ENCODE measurements around the gene SLIT3.

The SLIT3 gene

DNA sequence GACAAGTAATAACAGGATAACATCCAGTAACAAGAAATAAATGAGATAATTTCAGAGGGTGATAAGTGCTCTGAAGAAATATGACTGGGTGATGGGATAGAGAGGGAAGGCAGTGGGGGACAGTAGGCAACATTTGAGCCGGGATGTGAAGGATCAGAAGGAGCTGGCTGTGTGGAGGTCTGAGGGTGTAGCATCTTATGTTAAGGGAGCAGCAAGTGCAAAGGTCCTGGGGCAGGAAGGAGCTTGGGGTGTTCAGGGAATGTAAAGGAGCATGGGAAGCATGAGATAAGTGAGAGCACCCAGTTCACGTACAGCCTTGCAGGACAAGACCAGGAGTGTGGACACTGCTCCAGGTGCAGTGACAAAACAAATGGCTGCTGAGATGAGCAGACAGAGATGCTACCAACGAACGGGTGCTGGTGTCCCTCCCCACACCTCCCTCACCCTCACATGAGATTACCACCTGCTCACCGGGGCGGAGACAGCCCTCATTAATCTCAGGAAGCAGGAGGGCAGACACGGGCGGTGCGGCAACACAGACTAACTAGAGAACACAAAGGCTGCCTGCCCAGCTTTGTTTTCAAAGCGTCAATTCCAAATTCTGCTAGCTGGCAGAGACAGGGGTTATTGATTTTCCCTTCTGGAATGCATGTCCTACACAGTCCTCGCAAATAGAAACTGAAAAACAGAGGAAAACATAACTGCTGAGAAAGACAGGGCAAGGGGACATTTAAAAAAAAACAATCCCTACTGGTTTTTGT lies 423.6 kb downstream of the SLIT3 start:
- no peak for DNase-seq

DNA sequence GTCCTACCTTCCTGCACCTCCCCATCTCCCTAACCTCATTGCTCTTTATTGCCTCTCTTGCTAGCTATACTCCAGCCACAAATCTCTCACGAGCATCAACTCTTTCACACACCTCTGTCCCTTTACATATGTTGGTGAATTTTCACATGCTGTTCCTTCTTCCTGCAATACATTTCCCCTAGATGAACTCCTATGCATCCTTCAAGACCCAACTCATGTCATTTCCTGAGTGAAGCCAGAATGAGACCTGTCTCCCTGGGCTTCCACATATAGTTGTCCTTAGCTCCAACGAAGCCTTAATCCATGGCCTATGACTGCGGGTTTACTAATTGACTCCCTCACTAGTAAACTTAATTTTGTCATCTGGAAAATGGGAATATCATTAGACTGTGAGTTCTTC lies 424.5 kb downstream of the SLIT3 start:
- DNase-seq, result no peak

DNA sequence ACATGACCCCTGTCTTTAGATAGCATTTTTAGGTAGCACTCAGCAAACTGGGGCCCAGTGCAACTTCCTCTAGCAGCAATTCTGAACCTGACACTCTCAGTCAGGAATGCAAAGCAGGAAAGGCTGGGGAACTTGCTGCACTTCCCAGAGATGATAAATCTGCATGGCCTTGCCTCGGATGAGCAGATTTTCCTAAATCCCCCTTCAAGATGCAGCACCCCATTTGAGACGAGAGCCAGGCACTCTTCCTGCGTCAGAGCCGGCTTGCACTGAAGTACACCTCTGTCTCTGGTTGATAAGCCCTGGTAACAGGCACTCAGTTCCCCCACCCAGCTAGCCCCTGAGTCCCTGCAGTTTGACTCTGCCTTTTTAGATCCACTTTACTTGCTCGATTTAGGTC lies 425.1 kb downstream of the SLIT3 start:
- DNase-seq, result no peak

DNA sequence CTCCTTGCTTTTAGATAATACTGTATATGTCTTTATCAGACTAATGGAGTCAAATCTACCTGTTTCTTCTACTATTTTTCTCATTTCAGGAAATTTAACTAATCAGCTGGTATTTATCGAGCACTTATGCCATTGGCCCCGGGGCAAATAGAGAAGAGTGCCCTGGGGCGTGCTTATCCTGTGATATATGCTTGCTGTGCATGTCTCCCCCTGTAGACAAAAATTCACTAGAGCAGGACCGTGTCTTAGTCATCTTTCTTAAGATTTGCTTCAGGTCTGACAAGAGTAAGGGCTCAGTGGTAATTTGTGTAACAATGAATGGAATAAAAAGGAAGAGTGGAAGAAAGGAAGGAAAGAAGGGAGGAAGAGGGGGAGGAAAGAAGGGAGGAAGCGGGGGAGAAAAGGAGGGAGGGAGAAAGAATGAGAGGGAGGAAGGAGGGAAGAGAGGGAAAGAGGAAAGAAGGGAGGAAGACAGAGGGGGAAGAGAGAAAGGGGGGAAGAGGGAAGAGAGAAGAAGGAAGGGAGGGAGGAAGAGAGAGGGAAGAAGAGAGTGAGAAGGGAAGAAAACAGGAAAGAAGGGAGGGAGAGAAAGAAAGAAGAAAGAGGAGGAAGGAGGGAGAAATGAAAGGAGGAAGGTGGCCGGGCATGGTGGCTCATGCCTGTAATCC lies 426.1 kb downstream of the SLIT3 start:
- no peak for DNase-seq

DNA sequence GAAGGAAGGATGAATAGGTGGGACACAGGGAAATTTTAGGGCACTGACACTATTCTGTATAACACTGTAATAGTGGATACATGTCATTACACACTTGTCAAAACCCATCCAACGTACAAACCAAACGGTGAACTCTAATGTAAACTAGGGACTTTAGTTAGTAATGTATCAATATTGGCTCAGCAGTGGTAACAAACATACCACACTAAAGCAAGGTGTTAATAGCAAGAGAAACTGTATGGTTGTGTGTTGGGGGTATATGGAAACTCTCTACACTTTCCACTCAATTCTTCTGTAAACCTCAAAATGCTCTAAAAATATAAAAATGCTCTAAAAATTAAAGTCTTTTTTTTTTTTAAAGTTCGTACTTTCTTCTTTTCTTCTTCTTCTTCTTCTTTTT lies 428.7 kb downstream of the SLIT3 start:
- DNase-seq, result no peak

DNA sequence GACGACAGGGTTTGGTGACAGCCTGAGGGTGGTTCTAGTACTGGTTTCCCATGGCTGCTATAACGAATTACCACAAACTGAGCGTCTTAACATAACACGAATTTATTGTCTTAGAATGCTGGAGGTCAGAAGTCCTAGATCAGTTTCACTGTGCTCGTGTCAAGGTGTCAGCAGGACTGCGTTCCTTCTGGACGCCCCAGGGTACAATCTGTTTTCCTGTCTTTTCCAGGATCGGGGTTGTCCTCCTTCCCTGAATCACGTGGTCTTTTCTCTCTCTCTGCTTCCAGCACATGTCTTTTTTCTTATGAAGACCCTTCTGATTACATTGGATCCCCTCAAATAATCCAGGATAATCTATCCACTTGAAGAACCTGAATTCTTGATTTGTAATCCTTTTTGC lies 430.0 kb downstream of the SLIT3 start:
- no peak for DNase-seq

DNA sequence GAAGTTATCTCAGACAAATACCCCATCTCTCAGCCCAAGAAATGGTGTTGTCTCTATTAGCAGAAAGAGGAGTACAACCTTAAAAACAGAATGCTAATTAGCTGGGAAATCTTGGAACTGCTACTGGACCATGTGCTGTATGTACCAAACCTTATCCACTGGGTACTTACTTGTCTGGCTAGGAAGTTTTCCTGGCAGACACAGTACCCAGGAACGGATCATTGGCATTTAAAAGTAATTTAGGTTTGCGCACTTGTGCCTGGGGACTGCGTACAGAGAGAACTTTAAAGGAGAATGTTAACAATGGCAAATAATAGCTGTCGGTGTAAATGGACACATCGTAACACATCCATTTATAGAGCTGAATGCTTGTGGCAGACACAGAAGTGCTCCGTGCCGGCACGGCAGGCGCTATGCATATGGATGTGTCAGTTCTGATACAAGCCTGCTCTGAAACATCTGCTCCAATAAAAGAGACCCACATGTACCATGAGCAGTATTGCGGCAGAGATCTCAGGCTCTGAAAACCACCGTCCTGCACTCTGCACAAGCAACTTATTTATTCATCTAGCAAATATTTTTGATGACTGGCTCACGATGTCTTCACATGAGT lies 431.2 kb downstream of the SLIT3 start:
- DNase-seq, result no peak

DNA sequence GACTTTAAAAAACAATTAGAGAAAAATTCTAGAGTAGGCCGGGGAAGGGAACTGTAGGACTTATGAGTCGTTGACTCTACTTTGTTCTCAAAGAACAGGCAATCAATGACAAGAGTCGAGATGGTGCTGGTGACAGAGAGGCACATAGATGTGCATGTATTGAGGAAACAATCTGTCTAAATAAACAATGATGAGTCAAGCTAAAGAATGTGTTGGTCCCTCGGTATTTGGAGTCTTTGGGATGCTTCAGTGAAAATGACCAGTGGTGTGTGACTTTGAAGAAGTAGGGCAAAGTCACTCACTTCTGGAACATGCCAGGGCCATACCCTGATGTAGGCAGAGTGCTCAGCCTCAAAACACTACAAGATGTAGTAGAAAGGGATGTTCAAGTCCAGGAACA lies 433.7 kb downstream of the SLIT3 start:
- DNase-seq, result no peak

DNA sequence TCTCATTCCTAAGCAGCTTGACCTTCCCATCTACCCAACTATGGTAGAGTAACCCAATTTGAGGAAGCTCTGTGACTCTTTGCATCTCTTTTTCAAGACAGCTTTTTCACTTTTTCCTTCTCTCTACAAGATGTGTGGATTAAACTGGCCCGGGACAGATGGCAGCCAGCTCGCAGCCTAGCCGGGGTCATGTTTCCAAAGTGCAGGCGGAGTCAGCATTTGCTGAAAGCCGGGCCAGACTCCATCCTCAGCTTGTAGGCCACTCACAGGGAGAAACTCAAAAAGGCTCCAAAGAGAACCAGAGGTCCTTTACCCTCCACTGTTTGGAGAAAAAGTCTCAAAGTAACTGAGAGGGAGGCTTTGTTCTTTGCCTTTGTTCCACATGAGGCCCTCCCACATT lies 435.0 kb downstream of the SLIT3 start:
- no peak for DNase-seq

DNA sequence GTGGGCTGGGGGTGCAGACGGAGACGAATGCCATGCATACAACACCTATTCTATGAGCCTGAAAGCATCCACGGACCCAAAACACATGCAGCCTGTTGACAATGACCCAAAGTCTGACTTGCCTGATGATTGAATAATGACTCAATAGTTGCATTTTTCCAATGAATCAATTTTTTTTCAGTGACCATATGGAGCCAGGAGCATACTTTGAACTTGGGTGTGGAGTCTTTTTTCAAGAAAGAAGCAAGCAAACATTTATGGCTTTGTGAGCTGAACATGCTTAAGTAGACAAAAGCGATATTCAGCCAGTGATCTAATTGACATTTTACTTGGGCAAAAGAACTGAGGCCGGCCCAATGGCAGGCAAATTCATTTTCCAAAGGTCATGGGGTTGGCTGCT lies 437.9 kb downstream of the SLIT3 start:
- no peak for DNase-seq

DNA sequence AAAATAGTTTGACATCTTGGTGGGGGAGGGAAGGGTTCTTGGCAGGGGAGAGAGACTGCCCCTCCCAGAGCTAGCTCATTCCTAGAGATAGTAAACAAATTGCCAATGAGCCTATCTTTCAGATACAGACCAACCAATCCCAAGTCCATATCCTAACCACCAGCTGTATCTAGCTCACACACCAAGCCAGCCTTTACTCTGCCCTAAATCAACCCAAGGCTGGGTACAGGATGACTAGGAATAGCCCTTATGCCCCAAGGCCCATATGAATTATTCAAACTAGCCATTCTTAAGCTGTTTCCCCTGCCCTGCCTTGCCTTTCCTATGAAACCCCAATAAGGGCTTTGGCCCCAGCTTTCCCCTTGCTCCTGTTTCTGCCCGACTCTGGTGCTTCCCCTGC lies 440.4 kb downstream of the SLIT3 start:
- DNase-seq, result no peak

DNA sequence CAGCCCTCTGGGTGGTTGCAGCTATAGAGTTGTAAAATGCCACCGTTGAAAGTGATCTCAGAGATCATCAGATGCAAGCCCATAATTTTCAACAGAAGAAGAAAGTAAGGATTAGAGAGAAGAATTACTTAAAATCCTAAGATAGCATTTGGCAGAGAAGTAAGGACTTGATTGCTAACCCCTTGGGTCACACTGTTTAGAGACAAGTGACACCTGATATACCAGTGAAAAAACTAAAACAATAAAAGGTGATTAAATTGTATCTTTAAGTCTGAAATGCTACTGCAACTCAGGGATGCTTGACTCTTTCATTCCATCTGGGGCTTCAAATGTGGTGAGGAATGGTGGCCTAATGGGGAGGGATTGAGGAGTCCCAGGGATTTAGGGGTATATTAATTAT lies 440.9 kb downstream of the SLIT3 start:
- no peak for DNase-seq

DNA sequence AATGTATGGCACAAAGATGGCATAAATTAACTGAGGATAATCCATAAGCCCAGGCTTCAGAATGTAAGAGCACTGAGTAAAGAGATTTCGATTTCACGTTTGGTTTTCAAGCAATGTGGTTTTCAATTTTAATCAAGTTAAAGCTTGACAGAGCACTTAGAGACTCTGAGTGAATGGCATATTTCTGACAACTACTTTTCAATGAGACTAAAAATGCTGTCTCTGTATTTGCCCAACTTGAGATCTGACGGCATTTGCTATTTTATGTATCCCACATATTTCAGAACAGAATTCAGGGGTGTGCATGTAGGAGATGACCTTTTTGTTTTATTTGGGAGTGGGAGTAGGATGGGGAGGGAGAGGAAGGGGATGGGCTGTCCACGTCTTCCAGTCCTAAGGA lies 441.5 kb downstream of the SLIT3 start:
- no peak for DNase-seq

DNA sequence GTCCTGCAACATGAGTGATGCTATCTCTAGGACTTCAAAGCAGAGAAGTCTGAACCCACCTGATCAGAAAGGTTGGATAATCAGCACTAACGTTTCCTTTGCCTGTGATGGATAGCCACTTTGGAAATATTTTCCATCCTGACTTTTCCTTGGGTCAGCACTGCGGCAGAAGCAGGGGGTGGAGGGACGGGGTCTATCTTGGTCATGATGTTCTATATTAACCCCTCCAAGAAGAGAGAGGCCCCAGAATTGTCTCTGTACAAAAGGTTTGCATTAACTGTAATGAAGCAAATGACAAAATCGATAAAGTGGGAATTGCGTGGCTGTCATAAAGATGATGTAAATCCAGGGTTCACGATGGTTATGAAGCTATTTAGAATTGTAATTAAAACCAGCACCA lies 441.9 kb downstream of the SLIT3 start:
- no peak for DNase-seq

DNA sequence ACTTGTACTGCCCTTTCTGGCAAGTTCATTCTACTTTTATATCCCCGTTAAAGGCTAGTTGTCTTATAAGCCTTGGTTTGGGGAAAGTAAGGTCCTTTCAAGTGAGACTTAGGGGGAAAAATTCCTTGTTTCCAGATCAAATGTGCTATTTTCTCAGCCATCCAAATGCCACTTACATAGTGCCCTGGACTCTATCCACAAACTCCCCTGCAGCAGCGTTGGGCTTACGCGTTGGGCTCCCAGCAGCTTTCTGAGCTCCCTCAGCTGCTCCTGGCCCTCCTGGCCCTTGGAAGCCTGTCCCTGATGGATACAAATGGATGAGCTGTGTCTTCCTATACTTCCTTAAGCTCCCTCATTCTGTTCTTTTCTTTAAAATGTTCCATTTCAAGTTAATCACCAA lies 442.6 kb downstream of the SLIT3 start:
- no peak for DNase-seq

DNA sequence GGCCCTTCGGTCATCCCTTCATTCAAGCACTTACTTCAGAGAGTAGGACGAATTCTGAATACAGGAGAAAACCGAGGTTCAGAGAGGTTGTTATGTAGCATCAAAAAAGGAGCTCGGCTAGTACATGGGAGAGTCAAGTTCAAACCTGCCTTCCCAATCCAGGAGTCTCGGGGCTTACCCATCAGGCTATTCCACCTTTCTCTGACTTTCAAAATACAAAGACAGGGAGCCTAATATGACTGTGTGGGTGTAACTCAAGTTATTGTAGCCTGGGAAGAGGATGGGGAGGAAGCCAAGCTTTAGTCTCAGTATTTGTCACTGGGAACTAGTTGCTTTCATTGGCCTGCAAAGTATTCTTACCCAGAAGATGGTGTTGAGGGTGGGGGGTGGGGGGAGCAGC lies 447.0 kb downstream of the SLIT3 start:
- no peak for DNase-seq

DNA sequence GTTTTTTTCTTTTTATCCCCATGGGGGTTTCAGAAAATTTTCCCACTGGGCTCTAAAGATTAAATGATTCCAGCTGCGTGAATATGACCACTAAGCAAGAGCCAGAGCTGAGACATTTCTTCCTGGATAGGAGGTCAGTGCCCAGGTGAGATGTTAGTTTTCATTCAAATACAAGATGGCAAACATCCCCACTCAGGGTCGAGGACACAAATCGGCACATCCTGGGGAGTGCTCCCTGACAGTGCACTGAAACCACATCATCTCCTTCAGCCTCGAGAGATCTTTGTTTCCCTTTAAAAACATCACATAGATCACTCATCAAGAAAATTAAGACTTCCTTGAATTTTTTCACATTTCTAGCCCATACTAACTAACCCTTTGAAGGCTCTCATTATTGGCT lies 448.6 kb downstream of the SLIT3 start:
- DNase-seq, result peak; percentile 3

DNA sequence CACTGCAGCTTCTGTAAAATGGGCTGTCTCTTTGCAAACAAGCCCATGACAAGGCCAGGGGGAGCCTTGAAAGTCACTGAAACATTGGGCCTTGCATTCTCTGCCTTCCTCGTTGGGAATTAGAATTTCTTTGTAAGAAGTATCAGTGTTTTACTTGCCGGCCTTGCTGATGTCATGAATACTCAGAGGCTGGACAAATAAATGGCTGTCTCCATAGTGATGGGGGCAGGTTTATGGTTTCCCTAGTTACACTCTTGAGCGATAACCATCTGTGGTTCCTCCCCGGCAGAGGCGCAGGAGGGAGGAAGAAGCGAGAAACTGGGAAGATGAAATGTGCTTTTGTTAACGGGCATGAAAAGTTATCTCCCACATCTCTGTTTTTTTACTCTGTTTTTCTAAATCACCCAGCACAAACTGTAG lies 449.0 kb downstream of the SLIT3 start:
- DNase-seq, result peak; percentile 69

DNA sequence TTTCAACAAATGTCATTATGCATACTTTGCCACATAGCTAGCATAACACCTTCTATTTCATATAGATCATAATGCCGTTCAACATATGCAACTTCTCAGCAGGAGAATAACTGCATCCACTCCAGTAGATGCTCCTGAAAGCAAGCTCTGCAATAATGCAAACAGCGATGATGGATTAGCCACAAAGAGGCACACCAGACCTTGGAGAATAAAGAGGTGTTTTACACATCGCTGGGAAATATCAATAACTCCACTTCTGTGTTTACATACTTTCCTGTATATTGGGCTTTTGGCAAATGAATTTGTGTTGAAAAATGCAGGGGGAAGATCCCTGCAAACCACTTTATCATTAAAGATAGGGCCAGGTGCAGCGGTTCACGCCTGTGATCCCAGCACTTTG lies 450.3 kb downstream of the SLIT3 start:
- no peak for DNase-seq

DNA sequence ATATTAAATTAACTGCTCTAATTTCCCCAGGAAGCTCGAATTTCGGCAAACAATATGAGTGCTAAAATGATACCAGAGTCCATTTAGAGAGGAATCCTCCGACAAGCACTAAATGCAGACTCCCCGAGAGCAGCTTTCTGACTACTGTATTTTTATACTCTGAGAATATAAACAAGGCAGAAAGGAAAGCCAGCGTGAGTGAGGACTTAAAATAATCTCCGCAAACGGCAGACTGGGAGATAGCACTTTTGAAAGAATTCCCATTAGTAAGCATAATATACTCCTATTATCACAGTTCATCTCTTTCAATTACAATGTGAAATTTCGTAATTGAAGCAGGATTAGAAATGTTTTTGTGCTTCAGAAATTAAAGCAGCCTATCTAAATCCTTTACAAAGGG lies 452.4 kb downstream of the SLIT3 start:
- DNase-seq, result no peak

DNA sequence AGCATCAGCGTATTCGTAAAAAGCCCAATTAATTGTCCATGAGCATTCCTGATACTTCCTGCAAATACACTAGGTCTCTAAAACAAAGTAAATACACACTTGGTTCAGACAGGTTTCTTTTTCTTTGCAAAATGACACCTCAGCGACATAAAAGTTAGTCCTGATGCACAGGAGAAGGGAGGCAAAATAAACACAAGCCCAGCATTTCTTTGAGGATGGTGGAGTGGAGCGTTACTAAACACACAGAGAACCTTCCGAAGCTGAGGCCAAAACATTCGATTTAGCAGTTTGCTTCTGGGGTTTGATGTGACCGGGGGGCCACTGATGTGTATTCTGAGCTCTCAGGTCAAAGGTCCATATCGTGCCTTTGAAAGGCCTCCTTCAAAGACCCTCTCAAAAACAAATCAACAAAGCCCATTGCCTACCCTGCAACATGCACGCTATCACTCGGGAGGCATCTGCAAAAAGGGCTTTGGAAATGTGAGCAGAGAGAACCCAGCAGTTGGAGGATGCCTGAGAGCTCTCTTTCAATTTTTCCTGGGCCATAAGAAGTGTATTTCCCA lies 453.3 kb downstream of the SLIT3 start:
- no peak for DNase-seq

DNA sequence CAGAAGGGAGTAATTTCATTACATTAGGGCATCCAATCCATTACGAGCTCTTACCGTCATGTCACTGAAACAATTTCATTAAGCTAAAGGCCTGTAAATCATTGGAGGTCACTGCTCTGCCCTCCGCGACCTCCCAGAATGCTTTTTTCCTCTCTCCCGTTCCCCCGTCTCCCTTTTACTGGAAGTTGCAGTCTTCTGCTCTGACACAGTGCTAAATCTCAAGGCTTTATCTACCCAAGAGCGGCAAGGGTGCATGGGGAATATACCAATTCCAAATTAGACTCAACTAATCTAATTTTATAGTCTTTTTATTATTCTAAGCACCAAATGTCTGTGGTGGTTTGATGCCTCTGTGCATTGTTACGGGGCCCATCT lies 456.0 kb downstream of the SLIT3 start:
- no peak for DNase-seq

DNA sequence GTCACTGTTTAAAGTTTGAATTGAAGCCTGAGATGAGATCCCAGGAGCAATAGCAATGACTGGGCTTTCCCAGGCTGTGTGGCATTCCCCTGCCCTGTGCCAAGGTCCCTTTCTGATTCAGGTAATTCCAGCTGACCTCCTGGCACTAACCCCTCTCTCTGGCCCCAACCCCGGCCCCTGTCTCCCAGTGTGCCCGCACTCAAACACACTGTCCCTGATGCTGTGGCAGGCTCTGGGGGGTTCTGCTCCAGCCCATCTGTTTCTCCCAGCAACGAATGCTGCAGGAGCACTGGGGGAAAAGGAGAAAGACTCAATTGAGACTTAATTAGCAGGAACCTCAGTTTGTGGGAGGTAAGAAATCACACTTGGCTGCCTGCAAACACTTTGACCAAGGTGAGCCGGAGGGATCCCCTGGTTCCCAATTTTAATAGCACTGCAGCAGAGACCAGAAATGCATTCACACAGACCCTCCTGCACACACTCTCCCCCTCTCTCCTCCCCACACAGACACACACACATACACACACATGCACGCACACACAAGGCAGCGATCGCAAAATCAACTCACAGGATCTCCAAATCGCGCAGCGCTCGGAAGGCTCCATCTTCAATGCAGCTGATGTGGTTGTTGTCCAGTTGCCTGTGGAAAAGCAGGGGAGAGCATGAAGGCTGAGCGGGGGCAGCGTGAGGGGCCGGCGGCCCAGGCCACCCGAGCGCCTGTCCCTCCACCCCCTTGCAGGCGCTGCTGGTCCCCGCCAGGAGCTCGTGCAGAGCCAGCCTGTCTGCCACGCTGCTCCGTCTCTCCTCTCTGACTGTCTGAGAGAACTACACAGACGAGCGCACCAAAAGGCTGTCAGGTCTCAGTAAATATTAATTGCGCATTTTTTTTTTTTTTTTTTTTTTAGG lies 456.7 kb downstream of the SLIT3 start:
- DNase-seq, result no peak

All from CD4-positive, alpha-beta T cell treated with Interleukin-4 for 4 hours (primary cell).